Measurements from ENCODE around the gene CHST11. TPM values are rescaled to one million over a fixed set of nuclear protein-coding genes. Genes with fewer than 3 reads are reported as not detected.

CHST11 gene
- total and polyA plus RNA-seq, 9 of the 15 experiments (the other 6 are each of a cell fraction or from before 2014, with no cell fraction given): 2.3 to 38.7 (median 15.0) TPM

- Histone ChIP-seq H3K36me3 (ENCODE audit: control insufficient read depth, insufficient read depth, low read length) (no peaks in the 10 kb centered on the region), H3K9me3 (replicated peaks; ENCODE audit: control insufficient read depth, insufficient read depth, low read depth, low read length) (no peaks in the 10 kb centered on the region), H2AFZ (ENCODE audit: low read depth, low read length) (no peak overlapping the region), H3K27me3 (ENCODE audit: control insufficient read depth in 2 of 2, insufficient read depth in 2 of 2, low read length in 2 of 2) (no peaks in the 10 kb centered on the region), H3K4me2 (ENCODE audit: insufficient read depth, low read length) (no peak overlapping the region), H3K9me1 (ENCODE audit: control insufficient read depth, insufficient read depth, low read length) (no peaks in the 10 kb centered on the region), H3K4me1 (replicated peaks in 1 of 2; ENCODE audit: control insufficient read depth in 2 of 2, insufficient read depth in 2 of 2, low read length in 2 of 2) (no peaks in the 10 kb centered on the region; a peak in 1 of 5 replicates), H4K20me1 (replicated peaks; ENCODE audit: control insufficient read depth, insufficient read depth, low read length) (no peaks in the 10 kb centered on the region; the same call in 1 of the 2 replicates), H3K4me3 (no peak overlapping the region), H3K27ac (ENCODE audit: extremely low read depth, low read depth, low read length) (no peak overlapping the region), H3K79me2 (ENCODE audit: control insufficient read depth, insufficient read depth, low read length) (peaks cover 34% of the 10 kb centered on the region), H3K9ac (ENCODE audit: insufficient read depth in 1 of 2, low read depth in 2 of 2, low read length in 2 of 2) (no peak overlapping the region)
- CTCF ChIA-PET (ENCODE audit: low intra/inter-chr PET ratio): no interaction called here
- POLR2A ChIA-PET: interaction anchor here (0.5 to 0.6 kb wide), 4 partner anchors 46 to 365 kb away, joined by 3 to 4 read pairs (median 3); no protein-coding TSS in a partner anchor
- WGBS (ENCODE audit: insufficient coverage, low coverage, missing lambda C conversion rate): 85% methylated on average over 14 of the region's 14 CpGs
- intact Hi-C loops (cut with micrococcal nuclease) (no loop called here), in situ Hi-C loops (cut with MboI) (no loop called here)
- DNase-seq (ENCODE audit: extremely low read depth in 1 of 4, low spot score in 3 of 4): no peak
- BruUV-seq (replicated peaks): no TSS peak
- FAIRE-seq: no peak
- no peak for ATAC-seq
- TF ChIP-seq PKNOX1 (IDR thresholded peaks at IDR 0.05): peak; percentile 61; the same call in 1 of the 2 replicates
- no peak for TF ChIP-seq RNF219 (CRISPR knock-in tag; IDR thresholded peaks at IDR 0.05)
- TF ChIP-seq KDM1A (IDR thresholded peaks at IDR 0.05): no peak
- no peak for TF ChIP-seq PBX2 (CRISPR knock-in tag; IDR thresholded peaks at IDR 0.05; ENCODE audit: low read depth)
- 0 out of 2 replicates have a peak, but pooled peaks have one; percentile 9 for TF ChIP-seq PBX2 (tag; conservative IDR thresholded peaks at IDR 0.05; ENCODE audit: low read depth)
- no peak for TF ChIP-seq LCOR (CRISPR knock-in tag; IDR thresholded peaks at IDR 0.05)
- no peak for TF ChIP-seq PRPF4 (IDR thresholded peaks at IDR 0.05; ENCODE audit: insufficient read depth, low read depth, low read length, poor library complexity, severe bottlenecking)
- TF ChIP-seq ZBTB1 (CRISPR knock-in tag; IDR thresholded peaks at IDR 0.05; ENCODE audit: borderline replicate concordance, low read depth): no peak
- TF ChIP-seq ZBTB7A (IDR thresholded peaks at IDR 0.05; ENCODE audit: borderline replicate concordance, control insufficient read depth, low read depth, low read length): no peak
- TF ChIP-seq RCOR1 (IDR thresholded peaks at IDR 0.05; ENCODE audit: borderline replicate concordance in 1 of 2, low read depth in 2 of 2, low read length in 2 of 2): no peak
These were observed 94.7 kb downstream of the CHST11 start for GRCh38 chr12:104551313-104551931.
